Measurements from ENCODE around the gene LYSMD1. TPM values are rescaled to one million over a fixed set of nuclear protein-coding genes. Genes with fewer than 3 reads are reported as not detected.

Gene LYSMD1
- total RNA-seq, 2 experiments from 2014 or later = 3.7 to 6.2 TPM

- ChIA-PET CTCF (ENCODE audit: unreplicated experiment) (interaction anchor here (0.6 to 2.4 kb wide), 8 partner anchors 8 to 112 kb away, joined by 3 to 35 read pairs (median 4); partner anchors contain the start of gene MLLT11), POLR2A (interaction anchor here (0.5 to 2.2 kb wide), 15 partner anchors 8 to 459 kb away, joined by 3 to 14 read pairs (median 4); partner anchors contain the start of genes CDC42SE1, GOLPH3L, SCNM1 and VPS72)
- Histone ChIP-seq H3K79me2 (ENCODE audit: insufficient read depth, low read depth, low read length) (peaks cover 9% of the 10 kb centered on the region; the same call in 1 of the 2 replicates), H2AFZ (ENCODE audit: low read length) (peak within 1 kb of the TSS; percentile 74), H3K9me2 (ENCODE audit: insufficient read depth, low read length) (no peaks in the 10 kb centered on the region), H3K27ac (ENCODE audit: low read depth, low read length, poor library complexity, severe bottlenecking) (peak within 1 kb of the TSS; percentile 57), H3K4me2 (ENCODE audit: low read length) (peak within 1 kb of the TSS; percentile 92), H3K4me1 (ENCODE audit: insufficient read depth, low read length, poor library complexity, severe bottlenecking) (peaks cover 38% of the 10 kb centered on the region), H4K20me1 (ENCODE audit: insufficient read depth, low read length) (no peaks in the 10 kb centered on the region), H3K36me3 (ENCODE audit: insufficient read depth, low read length) (peaks cover 16% of the 10 kb centered on the region; the same call in 1 of the 2 replicates), H3K4me3 (ENCODE audit: low read depth, low read length, poor library complexity, severe bottlenecking) (peak within 1 kb of the TSS; percentile 76), H3K9me3 (ENCODE audit: low read length) (no peaks in the 10 kb centered on the region)
- DNase-seq (ENCODE audit: low spot score) = peak; percentile 78
- no TSS peak for BruUV-seq (replicated peaks)
- intact Hi-C loops (cut with micrococcal nuclease; ENCODE audit: unreplicated experiment) = loop anchor here (1.0 kb wide), 3 partner anchors 57 to 132 kb away; no protein-coding TSS in a partner anchor
- TF ChIP-seq EZH2phosphoT487 (IDR thresholded peaks at IDR 0.05; ENCODE audit: borderline replicate concordance, low read depth, low read length) = no peak
- no peak for TF ChIP-seq CTCF (conservative IDR thresholded peaks at IDR 0.05; ENCODE audit: low read length)
Measured at GRCh38 chr1:151156515-151156819, 9.2 kb downstream of the LYSMD1 start, which contains the start of gene TNFAIP8L2. TNFAIP8L2 (plus strand) TSS chr1:151156649; CDS start chr1:151158698, 2,049 bp downstream.

GRCh38 chr1:151147665-151148064 is 18.0 kb downstream of the LYSMD1 start:
- POLR2A ChIA-PET = no interaction called here

More at GRCh38 chr1:151147665-151148064, 18.0 kb downstream of the LYSMD1 start:
- no peaks in the 10 kb centered on the region for H3K9me2 ChIP-seq (ENCODE audit: insufficient read depth, low read length)
- intact Hi-C loops (cut with micrococcal nuclease; ENCODE audit: unreplicated experiment) = no loop called here
- H4K20me1 ChIP-seq (ENCODE audit: insufficient read depth, low read length) = no peaks in the 10 kb centered on the region
- H3K79me2 ChIP-seq (ENCODE audit: insufficient read depth, low read depth, low read length) = no peaks in the 10 kb centered on the region
- no TSS peak for BruUV-seq (replicated peaks)
- no peak overlapping the region for H3K4me2 ChIP-seq (ENCODE audit: low read length)
- no peak overlapping the region for H3K27ac ChIP-seq (ENCODE audit: low read depth, low read length, poor library complexity, severe bottlenecking)
- TF ChIP-seq EZH2phosphoT487 (IDR thresholded peaks at IDR 0.05; ENCODE audit: borderline replicate concordance, low read depth, low read length) (no peak), CTCF (conservative IDR thresholded peaks at IDR 0.05; ENCODE audit: low read length) (no peak)
- H3K4me1 ChIP-seq (ENCODE audit: insufficient read depth, low read length, poor library complexity, severe bottlenecking) = peaks cover 32% of the 10 kb centered on the region
- CTCF ChIA-PET (ENCODE audit: unreplicated experiment) = interaction anchor here (1.6 kb wide), 1 partner anchor 9 kb away, joined by 5 read pairs; the partner anchor contains the start of gene TNFAIP8L2
- H3K9me3 ChIP-seq (ENCODE audit: low read length) = no peaks in the 10 kb centered on the region
- no peaks in the 10 kb centered on the region for H3K36me3 ChIP-seq (ENCODE audit: insufficient read depth, low read length)
- no peak overlapping the region for H2AFZ ChIP-seq (ENCODE audit: low read length)
- DNase-seq (ENCODE audit: low spot score) = no peak
- no peak overlapping the region for H3K4me3 ChIP-seq (ENCODE audit: low read depth, low read length, poor library complexity, severe bottlenecking)
